ENCODE data around the gene SFT2D1. TPM values are rescaled to one million over a fixed set of nuclear protein-coding genes. Genes with fewer than 3 reads are reported as not detected.
A peak's percentile ranks its signal among the peaks of the same experiment; 100 is the strongest.

Gene SFT2D1
- total RNA-seq, 3 donors from 2014 or later (not counting 1 experiment from before 2014, with no cell fraction given): 32.8 to 44.7 (median 33.5) TPM

DNA sequence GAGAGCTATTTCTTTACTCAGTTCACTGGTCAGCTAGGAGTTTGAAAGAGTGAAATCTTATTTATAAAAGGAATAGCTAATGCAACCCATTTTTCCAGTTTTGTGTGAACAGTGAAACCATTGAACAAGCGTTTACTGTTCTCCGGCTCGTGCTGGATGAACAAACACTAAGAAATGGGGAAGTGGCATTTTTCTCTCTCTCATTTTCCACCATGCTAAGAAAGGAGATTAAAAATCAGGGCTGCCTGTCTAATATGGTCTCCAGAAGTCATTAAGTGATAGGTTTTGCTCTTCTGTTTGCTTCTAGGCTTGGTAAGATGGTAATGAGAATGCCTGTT, 774 bp upstream of the SFT2D1 start:
- Histone ChIP-seq H3K27ac (ENCODE audit: low read length) (peak overlapping the region; percentile 99), H3K27me3 (ENCODE audit: control insufficient read depth, insufficient read depth, low read length) (no peaks in the 10 kb centered on the region), H3K9me3 (ENCODE audit: control insufficient read depth, insufficient read depth, low read length) (no peaks in the 10 kb centered on the region), H3K4me3 (ENCODE audit: low read length) (peak overlapping the region; percentile 96), H3K4me1 (ENCODE audit: control insufficient read depth, insufficient read depth, low read length) (peaks cover 37% of the 10 kb centered on the region), H3K36me3 (ENCODE audit: control insufficient read depth, insufficient read depth, low read length) (peaks cover 3% of the 10 kb centered on the region)
- peaks cover 3 to 13% of the 10 kb centered on the region in 2 donors for H3K27me3 Mint-ChIP-seq (ENCODE audit: low read depth in 2 of 2)
- no peaks in the 10 kb centered on the region for H3K9me3 Mint-ChIP-seq
- ATAC-seq (no peak), DNase-seq (no peak)
- no peaks in the 10 kb centered on the region for H3K36me3 Mint-ChIP-seq
- H3K4me1 Mint-ChIP-seq: peaks cover 15 to 17% of the 10 kb centered on the region in 2 donors
- intact Hi-C loops (cut with micrococcal nuclease): loop anchor here (5.0 kb wide), 1 partner anchor 86 kb away; no protein-coding TSS in a partner anchor
- peak overlapping the region; percentile 93 to 97 for H3K27ac Mint-ChIP-seq
- H3K4me3 Mint-ChIP-seq: peak overlapping the region; percentile 97
- TF ChIP-seq, protein P1, sequence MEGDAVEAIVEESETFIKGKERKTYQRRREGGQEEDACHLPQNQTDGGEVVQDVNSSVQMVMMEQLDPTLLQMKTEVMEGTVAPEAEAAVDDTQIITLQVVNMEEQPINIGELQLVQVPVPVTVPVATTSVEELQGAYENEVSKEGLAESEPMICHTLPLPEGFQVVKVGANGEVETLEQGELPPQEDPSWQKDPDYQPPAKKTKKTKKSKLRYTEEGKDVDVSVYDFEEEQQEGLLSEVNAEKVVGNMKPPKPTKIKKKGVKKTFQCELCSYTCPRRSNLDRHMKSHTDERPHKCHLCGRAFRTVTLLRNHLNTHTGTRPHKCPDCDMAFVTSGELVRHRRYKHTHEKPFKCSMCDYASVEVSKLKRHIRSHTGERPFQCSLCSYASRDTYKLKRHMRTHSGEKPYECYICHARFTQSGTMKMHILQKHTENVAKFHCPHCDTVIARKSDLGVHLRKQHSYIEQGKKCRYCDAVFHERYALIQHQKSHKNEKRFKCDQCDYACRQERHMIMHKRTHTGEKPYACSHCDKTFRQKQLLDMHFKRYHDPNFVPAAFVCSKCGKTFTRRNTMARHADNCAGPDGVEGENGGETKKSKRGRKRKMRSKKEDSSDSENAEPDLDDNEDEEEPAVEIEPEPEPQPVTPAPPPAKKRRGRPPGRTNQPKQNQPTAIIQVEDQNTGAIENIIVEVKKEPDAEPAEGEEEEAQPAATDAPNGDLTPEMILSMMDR (IDR thresholded peaks at IDR 0.05): no peak
- WGBS (ENCODE audit: insufficient coverage): 0% methylated on average over 3 of the region's 3 CpGs

DNA sequence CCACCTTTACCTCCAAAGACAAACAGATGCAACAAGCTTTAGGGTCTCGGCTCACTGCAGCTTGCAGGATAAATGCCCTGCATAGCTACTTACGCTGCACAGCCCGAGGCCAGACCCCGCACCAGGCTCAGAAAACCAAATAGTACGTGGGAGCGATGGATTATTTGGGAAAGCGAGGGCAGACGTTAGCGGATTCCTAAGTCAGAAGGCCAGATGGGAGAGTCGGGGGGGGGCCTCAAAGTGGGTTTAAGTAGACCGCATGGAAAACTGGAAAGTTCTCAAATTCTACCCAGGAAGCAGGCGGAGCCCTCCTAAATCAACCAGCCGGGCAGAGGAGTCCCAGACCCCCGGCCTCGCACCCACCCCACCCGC, 382 bp downstream of the SFT2D1 start:
- peaks cover 10% of the 10 kb centered on the region for H3K36me3 ChIP-seq (ENCODE audit: control insufficient read depth, insufficient read depth, low read length)
- DNase-seq: peak in 1 of 2 donors; percentile 46
- peak overlapping the region; percentile 96 for H3K4me3 ChIP-seq (ENCODE audit: low read length)
- Mint-ChIP-seq H3K9me3 (no peaks in the 10 kb centered on the region), H3K4me1 (peaks cover 22 to 23% of the 10 kb centered on the region in 2 donors), H3K27me3 (ENCODE audit: low read depth in 2 of 2) (peaks cover 3 to 7% of the 10 kb centered on the region in 2 donors), H3K36me3 (peaks cover 5% of the 10 kb centered on the region), H3K27ac (peak overlapping the region; percentile 93 to 97), H3K4me3 (peak overlapping the region; percentile 97)
- TF ChIP-seq, protein P1 (IDR thresholded peaks at IDR 0.05): no peak
- peak in 2 of 3 donors; percentile 3 to 9 for ATAC-seq
- no peaks in the 10 kb centered on the region for H3K27me3 ChIP-seq (ENCODE audit: control insufficient read depth, insufficient read depth, low read length)
- peak overlapping the region; percentile 99 for H3K27ac ChIP-seq (ENCODE audit: low read length)
- no peaks in the 10 kb centered on the region for H3K9me3 ChIP-seq (ENCODE audit: control insufficient read depth, insufficient read depth, low read length)
- intact Hi-C loops (cut with micrococcal nuclease): loop anchor here (1.0 to 5.0 kb wide), 3 partner anchors 9 to 85 kb away; no protein-coding TSS in a partner anchor
- H3K4me1 ChIP-seq (ENCODE audit: control insufficient read depth, insufficient read depth, low read length): peaks cover 45% of the 10 kb centered on the region
- 0% methylated on average over 16 of the region's 16 CpGs for WGBS (ENCODE audit: insufficient coverage)

GRCh38 chr6:166341464-166341863, 881 bp downstream of the SFT2D1 start:
- DNase-seq (peak in 1 of 2 donors; percentile 63), ATAC-seq (peak; percentile 42 to 50 (median 45))
- peaks cover 48% of the 10 kb centered on the region for H3K4me1 ChIP-seq (ENCODE audit: control insufficient read depth, insufficient read depth, low read length)
- peaks cover 3 to 7% of the 10 kb centered on the region in 2 donors for H3K27me3 Mint-ChIP-seq (ENCODE audit: low read depth in 2 of 2)
- H3K4me3 ChIP-seq (ENCODE audit: low read length): peak overlapping the region; percentile 96
- TF ChIP-seq, protein P1 (IDR thresholded peaks at IDR 0.05): no peak
- peak overlapping the region; percentile 97 for H3K4me3 Mint-ChIP-seq
- peaks cover 5% of the 10 kb centered on the region for H3K36me3 Mint-ChIP-seq
- H3K4me1 Mint-ChIP-seq: peaks cover 22 to 27% of the 10 kb centered on the region in 2 donors
- H3K27me3 ChIP-seq (ENCODE audit: control insufficient read depth, insufficient read depth, low read length): no peaks in the 10 kb centered on the region
- H3K9me3 ChIP-seq (ENCODE audit: control insufficient read depth, insufficient read depth, low read length): no peaks in the 10 kb centered on the region
- intact Hi-C loops (cut with micrococcal nuclease): loop anchor here (1.0 to 5.0 kb wide), 3 partner anchors 8 to 84 kb away; no protein-coding TSS in a partner anchor
- no peaks in the 10 kb centered on the region for H3K9me3 Mint-ChIP-seq
- peak overlapping the region; percentile 99 for H3K27ac ChIP-seq (ENCODE audit: low read length)
- H3K27ac Mint-ChIP-seq: peak overlapping the region; percentile 93 to 97
- H3K36me3 ChIP-seq (ENCODE audit: control insufficient read depth, insufficient read depth, low read length): peaks cover 13% of the 10 kb centered on the region
- WGBS (ENCODE audit: insufficient coverage): 0% methylated on average over 7 of the region's 7 CpGs

DNA sequence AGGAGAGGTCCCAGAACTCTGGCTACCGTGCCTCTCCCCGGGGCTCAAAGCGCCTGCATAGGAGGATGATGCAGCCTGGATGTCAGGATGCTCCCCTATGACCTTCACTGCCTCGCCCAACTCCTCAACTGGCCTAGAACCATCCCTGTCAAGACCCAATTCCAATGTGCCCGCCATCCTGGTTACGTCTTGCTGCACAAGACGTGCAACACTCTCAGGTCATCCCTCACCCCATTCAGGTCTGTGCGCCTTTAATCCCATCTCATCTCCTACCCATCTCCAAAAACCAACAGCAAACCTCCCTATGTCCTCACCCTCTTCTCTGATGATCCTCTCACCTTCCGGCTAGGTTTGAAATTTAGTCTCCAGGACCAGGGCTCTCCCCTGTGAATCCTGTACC, 3.5 kb downstream of the SFT2D1 start:
- Histone ChIP-seq H3K27ac (ENCODE audit: low read length) (no peak overlapping the region), H3K36me3 (ENCODE audit: control insufficient read depth, insufficient read depth, low read length) (peaks cover 21% of the 10 kb centered on the region), H3K4me3 (ENCODE audit: low read length) (no peak overlapping the region), H3K4me1 (ENCODE audit: control insufficient read depth, insufficient read depth, low read length) (peaks cover 73% of the 10 kb centered on the region), H3K9me3 (ENCODE audit: control insufficient read depth, insufficient read depth, low read length) (no peaks in the 10 kb centered on the region), H3K27me3 (ENCODE audit: control insufficient read depth, insufficient read depth, low read length) (no peaks in the 10 kb centered on the region)
- DNase-seq: no peak
- 97% methylated on average over 9 of the region's 9 CpGs for WGBS (ENCODE audit: insufficient coverage)
- intact Hi-C loops (cut with micrococcal nuclease): no loop called here
- H3K9me3 Mint-ChIP-seq: no peaks in the 10 kb centered on the region
- H3K4me1 Mint-ChIP-seq: peaks cover 42 to 46% of the 10 kb centered on the region in 2 donors
- H3K36me3 Mint-ChIP-seq: peaks cover 5% of the 10 kb centered on the region
- no peak overlapping the region for H3K27ac Mint-ChIP-seq
- H3K4me3 Mint-ChIP-seq: no peak overlapping the region
- ATAC-seq: no peak
- TF ChIP-seq, protein P1 (IDR thresholded peaks at IDR 0.05): no peak
- H3K27me3 Mint-ChIP-seq (ENCODE audit: low read depth in 2 of 2): no peaks in the 10 kb centered on the region
